Activated naive CD8-positive, alpha-beta T cell treated with anti-CD3 and anti-CD28 coated beads, Interleukin-2, amount 50 U/mL, for 16 hours (primary cell): ENCODE results near the gene SERPINF2.
"Not testable (repeated sequence)": the region's sequence is repeated elsewhere in the genome, so short reads cannot be mapped to it uniquely, and the experiment has no call there.

Experiments
- DNase-seq: peaks from one replicate; pipeline ENCODE4 v3.0.0-alpha.2; 2020; ENCODE audit warnings: low read depth, low spot score

Gene SERPINF2

DNA sequence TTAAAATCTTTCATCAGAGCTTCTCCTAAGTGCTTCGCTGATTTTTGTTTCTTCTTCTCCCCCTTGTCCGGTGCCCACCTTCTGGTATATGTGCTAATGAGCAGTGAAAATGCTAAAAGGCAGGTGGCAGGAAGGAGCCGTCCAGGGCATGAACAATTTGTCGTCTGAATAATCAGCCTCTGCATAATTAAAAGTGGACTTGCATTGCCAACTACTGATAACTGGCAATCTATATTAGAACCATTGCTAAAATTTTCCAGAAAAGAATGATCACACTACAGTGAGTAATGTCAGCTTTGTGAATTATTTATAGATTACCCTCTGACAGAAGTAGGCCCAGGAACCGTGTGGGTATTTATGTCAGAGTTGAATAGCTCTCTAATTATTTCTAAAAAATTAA is 47.3 kb downstream of the SERPINF2 start:
- DNase-seq: no peak

- DNase-seq: no peak
Observed at GRCh38 chr17:1792495-1793446, 50.1 kb downstream of the SERPINF2 start.

GRCh38 chr17:1793447-1793806 is 50.8 kb downstream of the SERPINF2 start:
- DNase-seq: no peak

DNA sequence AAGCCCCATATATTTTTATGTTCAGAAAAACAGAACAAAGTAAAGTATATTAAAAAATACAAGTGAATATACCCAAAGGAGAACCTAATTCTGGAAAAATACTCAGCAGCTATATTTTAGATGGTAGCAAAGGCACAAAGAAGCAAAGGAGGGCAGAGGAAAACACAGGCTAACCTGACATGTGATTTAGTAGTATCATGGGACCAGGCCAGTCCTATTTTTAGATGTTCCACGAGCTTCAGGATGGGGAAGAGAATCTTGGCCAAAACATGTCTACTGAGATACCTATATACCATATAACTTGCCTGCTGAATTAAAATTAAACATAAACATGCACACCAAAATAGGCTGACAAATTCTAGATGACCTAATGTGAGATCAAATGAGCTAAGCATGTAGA is 54.1 kb downstream of the SERPINF2 start:
- DNase-seq: no peak

- no peak for DNase-seq
Observed at GRCh38 chr17:1797323-1797722, 54.7 kb downstream of the SERPINF2 start.

DNA sequence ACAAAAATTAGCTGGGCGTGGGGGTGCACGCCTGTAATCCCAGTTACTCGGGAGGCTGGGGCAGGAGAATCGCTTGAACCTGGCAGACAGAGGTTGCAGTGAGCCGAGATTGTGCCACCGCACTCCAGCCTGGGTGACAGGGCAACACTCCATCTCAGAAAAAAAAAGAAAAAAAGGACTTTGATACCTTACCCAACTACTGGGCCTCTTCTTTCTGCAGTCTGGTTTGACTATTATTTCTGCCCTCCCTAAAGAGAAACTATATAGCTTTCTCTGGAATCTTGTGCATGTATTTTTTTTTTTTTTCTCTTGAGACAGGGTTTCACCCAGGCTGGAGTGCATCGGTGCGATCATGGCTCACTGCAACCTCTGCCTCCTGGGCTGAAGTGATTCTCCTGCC is 55.2 kb downstream of the SERPINF2 start:
- DNase-seq: not testable (repeated sequence)

DNA sequence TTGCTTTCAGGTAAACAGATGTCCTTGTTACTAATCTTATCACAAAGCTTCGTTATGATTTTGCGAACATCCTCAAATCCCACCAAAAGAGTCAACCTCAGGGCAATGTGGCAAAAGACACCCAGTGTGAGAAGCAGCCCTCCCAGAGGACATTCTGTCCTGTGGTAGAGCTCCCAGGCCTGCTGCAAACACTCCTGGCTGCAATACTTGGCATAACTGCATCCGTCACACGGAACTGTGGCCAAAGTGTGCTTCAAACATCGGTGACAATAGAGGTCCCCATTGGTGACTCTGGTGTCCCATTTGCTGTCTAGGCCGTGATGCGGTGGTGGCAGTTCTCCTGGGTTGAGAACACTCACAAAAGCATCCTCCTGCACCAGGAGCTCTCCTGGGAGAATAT is 57.6 kb downstream of the SERPINF2 start:
- DNase-seq: no peak

- no peak for DNase-seq
Observed at GRCh38 chr17:1800712-1801111, 58.0 kb downstream of the SERPINF2 start.

DNA sequence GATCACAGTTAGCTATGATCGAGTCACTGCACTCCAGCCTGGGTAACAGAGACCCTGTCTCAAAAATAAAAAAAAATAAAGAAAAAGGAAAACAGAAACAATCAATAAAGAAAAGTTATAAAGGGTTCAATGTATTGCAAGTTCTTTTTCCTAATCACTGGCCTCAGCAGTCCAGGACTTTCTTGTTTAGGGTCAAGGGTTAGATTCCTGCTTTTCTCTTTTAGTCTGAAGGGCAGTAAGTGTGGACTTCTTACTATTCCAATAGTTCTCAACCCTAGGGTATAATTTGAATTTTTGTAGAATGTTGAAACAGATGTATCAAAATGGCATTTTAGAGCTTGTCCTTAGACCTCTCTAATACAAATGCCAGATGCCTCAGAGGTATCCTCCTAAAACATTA is 59.8 kb downstream of the SERPINF2 start:
- no peak for DNase-seq

DNA sequence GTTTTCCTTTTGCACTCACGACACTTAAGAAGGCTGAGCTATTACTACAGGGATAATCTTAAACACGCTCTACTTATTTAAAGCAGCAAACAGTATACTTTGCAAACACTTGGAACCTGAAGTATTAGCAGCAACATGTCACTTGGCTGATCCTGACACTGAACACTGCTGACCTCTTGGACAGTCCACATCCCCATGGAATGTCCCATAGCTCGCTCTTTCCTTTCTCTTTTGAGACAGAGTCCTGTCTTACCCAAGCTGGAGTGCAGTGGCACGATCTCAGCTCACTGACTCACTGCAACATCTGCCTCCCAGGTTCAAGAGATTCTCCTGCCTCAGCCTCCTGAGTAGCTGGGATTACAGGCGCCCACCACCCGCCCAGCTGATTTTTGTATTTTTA is 60.6 kb downstream of the SERPINF2 start:
- no peak for DNase-seq
